ENCODE data around the gene ZNRF2. TPM values are rescaled to one million over a fixed set of nuclear protein-coding genes. Genes with fewer than 3 reads are reported as not detected.

The ZNRF2 gene
- total and polyA plus RNA-seq, 2 of the 13 experiments (the other 11 are each of a cell fraction or from before 2014, with no cell fraction given) = 3.5 to 7.7 TPM

DNA sequence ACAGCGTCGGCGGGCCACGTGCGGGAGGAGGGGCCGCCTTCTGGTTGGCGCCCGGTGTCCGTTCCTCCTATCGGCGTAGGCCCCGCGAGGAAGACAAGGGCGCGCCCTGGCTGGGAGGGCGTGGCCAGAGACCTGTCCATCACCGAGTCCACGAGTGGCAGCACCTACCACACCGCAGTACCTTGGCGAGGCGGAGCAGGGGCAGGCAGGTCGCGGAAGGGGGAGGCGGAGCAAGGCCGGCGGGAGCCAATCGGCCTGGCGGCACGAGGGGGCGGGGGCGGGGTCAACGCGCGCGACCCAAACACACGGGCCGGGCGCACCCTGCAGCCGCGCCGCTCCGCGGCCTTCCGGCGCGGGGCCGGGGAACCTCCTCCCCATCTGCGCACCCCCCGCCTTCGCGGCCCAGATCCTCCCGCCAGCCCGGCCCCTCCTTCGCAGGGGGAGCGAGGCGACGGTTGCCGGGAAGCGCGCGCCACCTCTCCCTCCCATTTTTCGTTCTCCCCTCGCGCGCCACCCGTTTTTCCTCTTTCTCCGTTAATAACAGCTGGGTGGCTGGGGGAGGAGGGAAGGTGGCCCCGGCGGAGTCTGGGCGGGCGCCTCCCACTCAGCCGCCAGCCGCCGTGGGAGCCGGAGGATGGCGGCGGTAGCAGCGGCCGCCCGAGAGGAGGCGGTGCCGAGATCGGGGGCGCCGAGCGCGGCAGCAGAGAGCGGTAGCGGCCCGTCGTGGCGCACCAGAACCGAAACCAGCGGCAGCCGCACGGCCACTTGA, at the start of gene ZNRF2 (continued):
- TF ChIP-seq, protein P1, sequence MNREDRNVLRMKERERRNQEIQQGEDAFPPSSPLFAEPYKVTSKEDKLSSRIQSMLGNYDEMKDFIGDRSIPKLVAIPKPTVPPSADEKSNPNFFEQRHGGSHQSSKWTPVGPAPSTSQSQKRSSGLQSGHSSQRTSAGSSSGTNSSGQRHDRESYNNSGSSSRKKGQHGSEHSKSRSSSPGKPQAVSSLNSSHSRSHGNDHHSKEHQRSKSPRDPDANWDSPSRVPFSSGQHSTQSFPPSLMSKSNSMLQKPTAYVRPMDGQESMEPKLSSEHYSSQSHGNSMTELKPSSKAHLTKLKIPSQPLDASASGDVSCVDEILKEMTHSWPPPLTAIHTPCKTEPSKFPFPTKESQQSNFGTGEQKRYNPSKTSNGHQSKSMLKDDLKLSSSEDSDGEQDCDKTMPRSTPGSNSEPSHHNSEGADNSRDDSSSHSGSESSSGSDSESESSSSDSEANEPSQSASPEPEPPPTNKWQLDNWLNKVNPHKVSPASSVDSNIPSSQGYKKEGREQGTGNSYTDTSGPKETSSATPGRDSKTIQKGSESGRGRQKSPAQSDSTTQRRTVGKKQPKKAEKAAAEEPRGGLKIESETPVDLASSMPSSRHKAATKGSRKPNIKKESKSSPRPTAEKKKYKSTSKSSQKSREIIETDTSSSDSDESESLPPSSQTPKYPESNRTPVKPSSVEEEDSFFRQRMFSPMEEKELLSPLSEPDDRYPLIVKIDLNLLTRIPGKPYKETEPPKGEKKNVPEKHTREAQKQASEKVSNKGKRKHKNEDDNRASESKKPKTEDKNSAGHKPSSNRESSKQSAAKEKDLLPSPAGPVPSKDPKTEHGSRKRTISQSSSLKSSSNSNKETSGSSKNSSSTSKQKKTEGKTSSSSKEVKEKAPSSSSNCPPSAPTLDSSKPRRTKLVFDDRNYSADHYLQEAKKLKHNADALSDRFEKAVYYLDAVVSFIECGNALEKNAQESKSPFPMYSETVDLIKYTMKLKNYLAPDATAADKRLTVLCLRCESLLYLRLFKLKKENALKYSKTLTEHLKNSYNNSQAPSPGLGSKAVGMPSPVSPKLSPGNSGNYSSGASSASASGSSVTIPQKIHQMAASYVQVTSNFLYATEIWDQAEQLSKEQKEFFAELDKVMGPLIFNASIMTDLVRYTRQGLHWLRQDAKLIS (CRISPR knock-in tag; IDR thresholded peaks at IDR 0.05) = 0 out of 2 replicates have a peak, but pooled peaks have one; percentile 47
- TF ChIP-seq ASH2L (IDR thresholded peaks at IDR 0.05; ENCODE audit: insufficient read length, low read depth, low read length) (peak; percentile 54), ZBTB38 (CRISPR knock-in tag; IDR thresholded peaks at IDR 0.05) (peak; percentile 62), ZNF747 (CRISPR knock-in tag; IDR thresholded peaks at IDR 0.05; ENCODE audit: borderline replicate concordance) (peak; percentile 93; the same call in 1 of the 2 replicates), ZNF512 (CRISPR knock-in tag; IDR thresholded peaks at IDR 0.05) (no peak), TFAP4 (IDR thresholded peaks at IDR 0.05; ENCODE audit: borderline replicate concordance, low read depth) (peak; percentile 77), ZNF234 (CRISPR knock-in tag; conservative IDR thresholded peaks at IDR 0.05) (0 out of 2 replicates have a peak, but pooled peaks have one; percentile 47), CHD2 (IDR thresholded peaks at IDR 0.05; ENCODE audit: low read depth, low read length) (0 out of 2 replicates have a peak, but pooled peaks have one; percentile 47), PAWR (CRISPR knock-in tag; IDR thresholded peaks at IDR 0.05; ENCODE audit: borderline replicate concordance) (0 out of 2 replicates have a peak, but pooled peaks have one; percentile 43), BRD4 (CRISPR knock-in tag; IDR thresholded peaks at IDR 0.05) (no peak), REPIN1 (CRISPR knock-in tag; IDR thresholded peaks at IDR 0.05; ENCODE audit: borderline replicate concordance, low read depth) (no peak)
- TF ChIP-seq, protein P2, sequence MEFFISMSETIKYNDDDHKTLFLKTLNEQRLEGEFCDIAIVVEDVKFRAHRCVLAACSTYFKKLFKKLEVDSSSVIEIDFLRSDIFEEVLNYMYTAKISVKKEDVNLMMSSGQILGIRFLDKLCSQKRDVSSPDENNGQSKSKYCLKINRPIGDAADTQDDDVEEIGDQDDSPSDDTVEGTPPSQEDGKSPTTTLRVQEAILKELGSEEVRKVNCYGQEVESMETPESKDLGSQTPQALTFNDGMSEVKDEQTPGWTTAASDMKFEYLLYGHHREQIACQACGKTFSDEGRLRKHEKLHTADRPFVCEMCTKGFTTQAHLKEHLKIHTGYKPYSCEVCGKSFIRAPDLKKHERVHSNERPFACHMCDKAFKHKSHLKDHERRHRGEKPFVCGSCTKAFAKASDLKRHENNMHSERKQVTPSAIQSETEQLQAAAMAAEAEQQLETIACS (CRISPR knock-in tag; IDR thresholded peaks at IDR 0.05) = peak; percentile 65
- TF ChIP-seq, protein P3, sequence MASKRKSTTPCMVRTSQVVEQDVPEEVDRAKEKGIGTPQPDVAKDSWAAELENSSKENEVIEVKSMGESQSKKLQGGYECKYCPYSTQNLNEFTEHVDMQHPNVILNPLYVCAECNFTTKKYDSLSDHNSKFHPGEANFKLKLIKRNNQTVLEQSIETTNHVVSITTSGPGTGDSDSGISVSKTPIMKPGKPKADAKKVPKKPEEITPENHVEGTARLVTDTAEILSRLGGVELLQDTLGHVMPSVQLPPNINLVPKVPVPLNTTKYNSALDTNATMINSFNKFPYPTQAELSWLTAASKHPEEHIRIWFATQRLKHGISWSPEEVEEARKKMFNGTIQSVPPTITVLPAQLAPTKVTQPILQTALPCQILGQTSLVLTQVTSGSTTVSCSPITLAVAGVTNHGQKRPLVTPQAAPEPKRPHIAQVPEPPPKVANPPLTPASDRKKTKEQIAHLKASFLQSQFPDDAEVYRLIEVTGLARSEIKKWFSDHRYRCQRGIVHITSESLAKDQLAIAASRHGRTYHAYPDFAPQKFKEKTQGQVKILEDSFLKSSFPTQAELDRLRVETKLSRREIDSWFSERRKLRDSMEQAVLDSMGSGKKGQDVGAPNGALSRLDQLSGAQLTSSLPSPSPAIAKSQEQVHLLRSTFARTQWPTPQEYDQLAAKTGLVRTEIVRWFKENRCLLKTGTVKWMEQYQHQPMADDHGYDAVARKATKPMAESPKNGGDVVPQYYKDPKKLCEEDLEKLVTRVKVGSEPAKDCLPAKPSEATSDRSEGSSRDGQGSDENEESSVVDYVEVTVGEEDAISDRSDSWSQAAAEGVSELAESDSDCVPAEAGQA (IDR thresholded peaks at IDR 0.05; ENCODE audit: low read depth) = no peak
- TF ChIP-seq, protein P3 (CRISPR knock-in tag; IDR thresholded peaks at IDR 0.05; ENCODE audit: borderline replicate concordance) = no peak

Measured in HepG2 (cell line).